NCI-H1417 treated with DMSO at 0.1 percent for 48 hours (cell line): Measurements from ENCODE around the gene PCIF1.
"Not testable (repeated sequence)": the region's sequence is repeated elsewhere in the genome, so short reads cannot be mapped to it uniquely, and the experiment has no call there.

Experiments used
- DNase-seq: peaks from one replicate; lab custom pipeline; 2025; lab: John Stamatoyannopoulos, UW

Gene PCIF1

DNA sequence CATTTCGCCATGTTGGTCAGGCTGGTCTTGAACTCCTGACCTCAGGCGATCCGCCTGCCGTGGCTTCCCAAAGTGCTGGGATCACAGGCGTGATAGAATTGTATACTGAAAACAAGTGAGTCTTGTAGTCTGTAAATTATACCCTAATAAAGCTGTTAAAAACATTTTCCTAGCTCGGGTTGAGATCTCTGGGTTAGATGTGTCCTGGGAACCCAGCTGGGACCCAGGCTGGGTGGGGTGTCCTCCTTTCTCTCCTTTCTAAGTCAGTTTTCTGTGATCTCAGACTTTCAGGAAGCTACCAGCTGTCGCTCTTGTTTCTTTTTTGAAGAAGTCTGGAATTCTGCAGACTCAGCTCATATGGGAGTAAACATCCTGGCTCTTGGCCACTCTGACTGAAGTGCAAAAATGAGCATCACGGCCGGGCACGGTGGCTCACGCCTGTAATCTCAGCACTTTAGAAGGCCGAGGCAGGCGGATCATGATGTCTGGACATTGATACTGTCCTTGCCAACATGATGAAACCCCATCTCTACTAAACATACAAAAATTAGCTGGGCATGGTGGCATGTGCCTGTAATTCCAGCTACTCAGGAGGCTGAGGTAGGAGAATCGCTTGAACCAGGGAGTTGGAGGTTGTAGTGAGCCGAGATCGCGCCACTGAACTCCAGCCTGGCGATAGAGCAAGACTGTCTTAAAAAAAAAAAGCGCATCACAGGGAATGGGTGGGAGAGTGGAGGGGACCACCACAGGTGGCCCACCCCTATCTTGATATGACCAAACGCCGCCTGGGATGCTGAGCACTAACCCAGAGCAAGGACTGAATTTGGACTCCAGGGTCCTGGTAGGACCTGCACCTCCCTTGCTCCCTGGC, 9.9 kb upstream of the PCIF1 start:
- no peak for DNase-seq

DNA sequence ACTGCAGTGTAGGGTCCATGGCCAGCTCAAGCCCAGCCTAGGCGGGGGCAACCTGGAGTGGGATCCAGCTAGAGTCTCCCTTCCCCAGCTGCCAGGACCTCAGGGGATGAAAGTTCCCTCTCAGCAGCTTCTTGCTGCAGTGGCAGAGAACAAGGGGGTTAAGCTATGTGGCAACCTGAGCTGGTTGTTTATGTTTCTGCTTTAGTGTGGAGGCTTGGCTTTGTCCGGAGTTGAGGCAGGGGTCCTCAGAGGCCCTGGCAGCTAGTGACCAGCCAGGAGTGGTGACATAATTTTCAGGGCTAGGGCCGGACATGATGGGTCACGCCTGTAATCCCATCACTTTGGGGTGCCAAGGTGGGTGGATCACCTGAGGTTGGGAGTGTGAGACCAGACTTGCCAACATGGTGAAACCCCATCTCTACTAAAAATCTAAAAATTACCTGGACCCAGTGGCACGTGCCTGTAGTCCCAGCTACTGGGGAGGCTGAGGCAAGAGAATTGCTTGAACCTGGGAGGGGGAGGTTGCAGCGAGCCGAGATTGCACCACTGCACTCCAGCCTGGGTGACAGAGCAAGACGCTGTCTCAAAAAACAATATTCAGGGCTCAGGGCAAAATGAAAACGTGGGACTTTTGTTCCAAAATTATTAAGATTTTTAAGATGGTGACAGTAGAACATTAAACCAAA, 8.5 kb upstream of the PCIF1 start:
- no peak for DNase-seq

- no peak for DNase-seq
These were observed 7.8 kb upstream of the PCIF1 start for GRCh38 chr20:45926731-45927070.

GRCh38 chr20:45927071-45927878, 7.2 kb upstream of the PCIF1 start:
- no peak for DNase-seq

DNA sequence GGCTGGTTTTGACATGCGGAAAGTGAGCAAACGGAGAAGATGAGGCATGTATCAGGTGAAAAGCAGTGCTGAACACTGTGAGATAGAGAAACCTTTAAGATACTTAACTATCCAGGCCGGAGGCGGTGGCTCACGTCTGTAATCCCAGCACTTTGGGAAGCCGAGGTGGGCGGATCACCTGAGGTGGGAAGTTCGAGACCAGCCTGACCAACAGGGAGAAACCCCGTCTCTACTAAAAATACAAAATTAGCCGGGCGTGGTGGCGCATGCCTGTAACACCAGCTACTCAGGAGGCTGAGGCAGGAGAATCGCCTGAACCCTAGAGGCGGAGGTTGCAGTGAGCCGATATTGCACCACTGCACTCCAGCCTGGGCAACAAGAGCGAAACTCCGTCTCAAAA, 2.8 kb upstream of the PCIF1 start:
- DNase-seq: not testable (repeated sequence)

GRCh38 chr20:45933266-45934045, 1.0 kb upstream of the PCIF1 start:
- DNase-seq: peak; percentile 61

DNA sequence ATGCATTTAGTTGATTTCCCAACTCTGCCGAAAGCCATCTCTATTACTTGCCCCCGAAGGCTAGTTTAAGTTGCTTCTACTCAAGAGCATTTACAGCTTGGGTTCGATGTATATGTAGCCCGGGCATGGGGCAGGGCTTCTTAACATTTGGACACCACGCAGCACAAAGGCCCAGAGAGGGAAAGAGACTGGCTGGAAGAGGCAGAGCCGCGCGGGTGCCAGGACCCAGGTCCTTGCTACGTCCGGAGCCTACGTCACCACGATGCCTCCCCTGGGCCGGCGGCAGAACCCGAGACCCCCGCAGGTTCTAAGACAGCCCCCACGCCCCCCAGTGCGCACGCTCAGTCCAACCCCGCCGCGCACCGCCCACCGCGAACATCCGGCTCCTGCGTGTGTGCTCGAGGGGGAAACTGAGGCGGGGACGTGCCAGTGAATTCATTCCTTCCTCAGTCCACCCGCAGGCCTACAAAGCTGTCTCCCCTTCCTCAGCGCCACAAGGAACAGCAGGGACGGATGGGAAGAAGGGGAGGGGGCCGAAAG, 367 bp upstream of the PCIF1 start:
- DNase-seq: no peak

- no peak for DNase-seq
These were observed 1.0 kb downstream of the PCIF1 start for GRCh38 chr20:45935416-45936046.

DNA sequence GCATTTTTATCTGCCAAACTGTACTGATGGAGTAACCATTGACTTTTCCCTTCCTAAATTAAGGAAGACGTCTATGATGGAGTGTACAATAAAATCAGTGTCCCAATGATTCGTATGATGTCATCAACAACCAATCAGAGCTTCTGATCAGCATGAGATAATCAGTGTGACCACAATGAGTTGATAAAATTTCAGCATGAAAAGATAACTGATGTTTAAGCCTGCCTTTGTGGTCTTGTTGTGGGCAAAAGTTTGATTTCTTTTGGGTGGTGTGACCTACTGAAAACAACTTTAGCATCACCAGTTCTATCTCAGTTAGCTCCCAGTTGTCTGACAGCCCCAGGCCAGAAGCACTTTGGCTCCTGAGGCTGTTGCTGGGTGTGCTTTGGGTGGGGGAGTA, 3.3 kb downstream of the PCIF1 start:
- no peak for DNase-seq

DNA sequence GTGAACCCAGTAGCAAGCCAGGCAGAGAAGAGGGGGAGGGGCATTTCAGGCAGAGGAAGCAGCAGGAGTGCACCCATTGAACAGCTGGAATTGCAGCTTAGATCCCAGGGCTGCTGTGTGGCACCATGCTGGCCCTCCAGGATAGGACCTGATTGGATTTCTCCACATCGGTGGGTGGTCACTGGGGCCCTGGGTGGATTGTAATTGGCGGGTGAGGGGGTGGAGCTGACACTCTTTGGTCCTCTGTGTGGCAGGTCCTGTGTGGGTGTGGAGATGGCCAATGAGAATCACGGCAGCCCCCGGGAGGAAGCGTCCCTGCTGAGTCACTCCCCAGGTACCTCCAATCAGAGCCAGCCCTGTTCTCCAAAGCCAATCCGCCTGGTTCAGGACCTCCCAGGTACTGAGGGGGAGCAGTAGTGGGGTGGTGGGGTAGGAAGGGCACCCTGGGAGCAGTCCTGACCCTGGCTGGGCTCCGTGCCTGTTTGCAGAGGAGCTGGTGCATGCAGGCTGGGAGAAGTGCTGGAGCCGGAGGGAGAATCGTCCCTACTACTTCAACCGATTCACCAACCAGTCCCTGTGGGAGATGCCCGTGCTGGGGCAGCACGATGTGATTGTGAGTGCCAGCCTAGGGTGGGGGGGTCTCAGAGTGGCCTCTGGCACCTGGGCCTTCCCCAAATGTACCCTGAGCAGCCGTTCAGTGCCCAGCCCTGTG, 4.4 kb downstream of the PCIF1 start:
- no peak for DNase-seq

DNA sequence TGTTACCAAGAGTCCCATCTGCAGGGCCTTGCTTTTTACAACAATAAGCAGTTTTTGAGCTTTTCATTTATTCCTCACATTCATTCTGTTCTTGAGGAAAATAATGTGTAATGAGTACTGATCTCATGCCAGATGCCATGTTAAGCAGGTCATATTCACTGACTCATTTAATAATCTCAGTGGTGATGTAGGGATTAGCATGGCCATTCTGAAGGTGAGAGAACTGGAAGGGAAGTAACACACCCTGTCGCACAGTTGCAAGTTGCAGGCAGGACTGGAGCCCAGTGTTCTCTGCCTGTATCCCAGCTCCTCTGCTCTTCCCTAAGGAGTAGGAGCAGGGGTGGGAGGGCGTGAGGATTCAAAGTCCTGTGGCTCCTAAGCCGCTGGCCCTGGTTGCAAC, 5.6 kb downstream of the PCIF1 start:
- DNase-seq: no peak

GRCh38 chr20:45940469-45940868, 6.0 kb downstream of the PCIF1 start:
- DNase-seq: no peak

- no peak for DNase-seq
These were observed 9.1 kb downstream of the PCIF1 start for GRCh38 chr20:45943613-45944012.

- no peak for DNase-seq
These were observed 9.9 kb downstream of the PCIF1 start for GRCh38 chr20:45944151-45944964.

DNA sequence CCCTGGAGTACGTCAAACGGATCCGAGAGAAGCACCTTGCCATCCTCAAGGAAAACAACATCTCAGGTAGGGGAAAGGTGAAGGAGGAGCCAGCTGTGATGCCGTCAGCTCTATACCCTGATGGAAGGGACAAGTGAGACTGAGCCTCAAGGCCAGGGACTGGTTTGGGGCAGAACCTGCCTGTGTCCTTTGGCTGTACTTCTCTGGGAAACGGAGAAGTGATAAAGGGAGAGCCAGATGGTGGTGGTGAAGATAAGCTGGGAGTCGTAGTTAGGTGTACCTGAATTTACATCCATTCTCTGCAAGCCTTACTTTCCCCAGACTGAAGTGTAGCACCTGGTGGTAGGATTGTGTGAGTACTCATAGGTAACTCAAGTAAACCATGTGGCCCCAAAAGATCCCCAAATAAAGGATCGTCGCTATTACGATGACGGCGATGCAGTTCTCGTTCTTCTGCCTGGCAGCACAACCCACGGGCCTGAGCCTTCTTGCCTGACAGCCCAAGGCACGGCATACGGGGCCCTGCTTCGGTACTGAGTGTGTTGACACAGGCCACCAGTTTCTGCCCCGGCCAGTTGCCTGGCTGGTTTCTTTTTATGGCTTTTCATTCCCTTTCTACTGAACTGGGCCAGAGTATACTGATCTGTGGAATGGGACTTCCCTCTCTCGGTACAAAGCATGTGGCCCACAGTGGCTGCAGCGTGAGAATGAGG, 10.6 kb downstream of the PCIF1 start:
- DNase-seq: no peak

GRCh38 chr20:45945678-45946148, 11.2 kb downstream of the PCIF1 start:
- no peak for DNase-seq

DNA sequence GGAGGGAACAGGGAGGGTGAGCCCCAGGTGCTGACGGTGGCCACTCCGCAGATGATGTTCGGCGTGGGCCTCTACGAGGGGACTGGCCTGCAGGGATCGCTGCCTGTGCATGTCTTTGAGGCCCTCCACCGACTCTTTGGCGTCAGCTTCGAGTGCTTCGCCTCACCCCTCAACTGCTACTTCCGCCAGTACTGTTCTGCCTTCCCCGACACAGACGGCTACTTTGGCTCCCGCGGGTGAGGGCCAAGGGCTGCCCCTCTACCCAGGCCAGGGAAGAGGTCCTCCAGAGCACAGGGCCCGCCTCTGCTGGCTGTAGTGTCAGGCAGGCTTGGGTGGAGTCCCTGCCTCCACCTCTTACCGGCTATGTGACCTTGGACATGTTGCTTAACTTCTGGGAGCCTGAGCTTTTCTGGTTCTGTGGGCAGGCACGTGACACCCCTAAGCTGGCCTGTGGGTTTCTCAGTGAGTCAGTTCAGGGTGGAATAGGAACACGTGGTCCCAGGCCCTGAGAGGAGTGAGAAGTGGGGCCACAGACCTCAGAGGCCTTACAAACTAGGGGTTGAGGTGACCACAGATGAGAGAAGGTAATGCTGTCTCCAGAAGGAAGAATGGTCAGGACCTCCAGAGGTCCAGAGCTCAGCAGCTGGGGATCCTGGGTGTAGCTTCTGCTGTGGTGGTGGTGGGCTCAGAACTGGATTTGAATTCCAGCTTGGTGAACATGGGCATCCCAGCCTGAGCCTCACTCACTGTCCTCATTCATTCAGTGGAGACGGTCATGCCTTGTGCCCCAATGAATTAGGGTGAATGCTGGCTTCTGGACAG, 11.9 kb downstream of the PCIF1 start:
- no peak for DNase-seq
